AG20443 (cell line): ENCODE data around the gene MISP.

Experiments used
- DNase-seq: peaks from one replicate; pipeline ENCODE4 v3.0.0; 2012; ENCODE audit warnings: low spot score, mixed read lengths

The MISP gene

DNA sequence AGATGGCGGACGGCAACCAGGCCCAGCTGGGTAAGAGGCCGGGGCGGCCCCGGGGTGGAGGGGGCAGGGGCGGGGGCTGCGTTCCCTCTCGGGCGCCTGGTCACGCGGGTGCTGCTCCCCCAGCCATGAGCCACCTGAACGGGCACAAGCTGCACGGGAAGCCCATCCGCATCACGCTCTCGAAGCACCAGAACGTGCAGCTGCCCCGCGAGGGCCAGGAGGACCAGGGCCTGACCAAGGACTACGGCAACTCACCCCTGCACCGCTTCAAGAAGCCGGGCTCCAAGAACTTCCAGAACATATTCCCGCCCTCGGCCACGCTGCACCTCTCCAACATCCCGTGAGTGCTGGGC, 57.5 kb downstream of the MISP start:
- DNase-seq: no peak

DNA sequence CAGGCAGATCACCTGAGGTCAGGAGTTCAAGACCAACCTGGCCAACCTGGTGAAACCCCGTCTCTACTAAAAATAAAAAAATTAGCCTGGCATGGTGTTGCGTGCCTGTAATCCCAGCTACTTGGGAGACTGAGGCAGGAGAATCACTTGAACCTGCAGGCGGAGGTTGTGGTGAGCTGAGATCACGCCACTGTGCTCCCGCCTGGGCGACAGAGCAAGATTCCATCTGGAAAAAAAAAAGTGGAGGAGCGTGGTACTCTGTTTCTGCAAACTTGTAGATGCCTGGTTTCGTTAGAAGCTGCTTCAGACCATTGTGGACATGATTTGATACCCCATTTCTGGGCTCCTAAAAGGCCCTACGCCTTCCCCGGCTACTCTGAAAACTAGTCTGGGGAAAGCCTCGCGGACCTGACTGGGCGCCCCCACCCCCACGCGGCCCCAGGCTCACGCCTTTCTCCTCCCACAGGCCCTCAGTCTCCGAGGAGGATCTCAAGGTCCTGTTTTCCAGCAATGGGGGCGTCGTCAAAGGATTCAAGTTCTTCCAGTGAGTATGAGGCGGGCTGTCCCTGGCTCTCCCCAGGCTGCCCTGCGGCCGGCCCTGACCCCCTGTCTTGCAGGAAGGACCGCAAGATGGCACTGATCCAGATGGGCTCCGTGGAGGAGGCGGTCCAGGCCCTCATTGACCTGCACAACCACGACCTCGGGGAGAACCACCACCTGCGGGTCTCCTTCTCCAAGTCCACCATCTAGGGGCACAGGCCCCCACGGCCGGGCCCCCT, 59.4 kb downstream of the MISP start:
- no peak for DNase-seq

DNA sequence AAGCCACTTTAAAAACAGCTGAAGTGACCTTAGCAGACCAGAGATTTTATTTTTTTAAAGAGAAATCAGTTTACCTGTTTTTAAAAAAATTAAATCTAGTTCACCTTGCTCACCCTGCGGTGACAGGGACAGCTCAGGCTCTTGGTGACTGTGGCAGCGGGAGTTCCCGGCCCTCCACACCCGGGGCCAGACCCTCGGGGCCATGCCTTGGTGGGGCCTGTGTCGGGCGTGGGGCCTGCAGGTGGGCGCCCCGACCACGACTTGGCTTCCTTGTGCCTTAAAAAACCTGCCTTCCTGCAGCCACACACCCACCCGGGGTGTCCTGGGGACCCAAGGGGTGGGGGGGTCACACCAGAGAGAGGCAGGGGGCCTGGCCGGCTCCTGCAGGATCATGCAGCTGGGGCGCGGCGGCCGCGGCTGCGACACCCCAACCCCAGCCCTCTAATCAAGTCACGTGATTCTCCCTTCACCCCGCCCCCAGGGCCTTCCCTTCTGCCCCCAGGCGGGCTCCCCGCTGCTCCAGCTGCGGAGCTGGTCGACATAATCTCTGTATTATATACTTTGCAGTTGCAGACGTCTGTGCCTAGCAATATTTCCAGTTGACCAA, 60.1 kb downstream of the MISP start:
- DNase-seq: no peak

DNA sequence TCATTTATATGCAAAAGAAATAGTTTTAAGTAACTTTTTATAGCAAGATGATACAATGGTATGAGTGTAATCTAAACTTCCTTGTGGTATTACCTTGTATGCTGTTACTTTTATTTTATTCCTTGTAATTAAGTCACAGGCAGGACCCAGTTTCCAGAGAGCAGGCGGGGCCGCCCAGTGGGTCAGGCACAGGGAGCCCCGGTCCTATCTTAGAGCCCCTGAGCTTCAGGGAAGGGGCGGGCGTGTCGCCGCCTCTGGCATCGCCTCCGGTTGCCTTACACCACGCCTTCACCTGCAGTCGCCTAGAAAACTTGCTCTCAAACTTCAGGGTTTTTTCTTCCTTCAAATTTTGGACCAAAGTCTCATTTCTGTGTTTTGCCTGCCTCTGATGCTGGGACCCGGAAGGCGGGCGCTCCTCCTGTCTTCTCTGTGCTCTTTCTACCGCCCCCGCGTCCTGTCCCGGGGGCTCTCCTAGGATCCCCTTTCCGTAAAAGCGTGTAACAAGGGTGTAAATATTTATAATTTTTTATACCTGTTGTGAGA, 60.7 kb downstream of the MISP start:
- DNase-seq: no peak

DNA sequence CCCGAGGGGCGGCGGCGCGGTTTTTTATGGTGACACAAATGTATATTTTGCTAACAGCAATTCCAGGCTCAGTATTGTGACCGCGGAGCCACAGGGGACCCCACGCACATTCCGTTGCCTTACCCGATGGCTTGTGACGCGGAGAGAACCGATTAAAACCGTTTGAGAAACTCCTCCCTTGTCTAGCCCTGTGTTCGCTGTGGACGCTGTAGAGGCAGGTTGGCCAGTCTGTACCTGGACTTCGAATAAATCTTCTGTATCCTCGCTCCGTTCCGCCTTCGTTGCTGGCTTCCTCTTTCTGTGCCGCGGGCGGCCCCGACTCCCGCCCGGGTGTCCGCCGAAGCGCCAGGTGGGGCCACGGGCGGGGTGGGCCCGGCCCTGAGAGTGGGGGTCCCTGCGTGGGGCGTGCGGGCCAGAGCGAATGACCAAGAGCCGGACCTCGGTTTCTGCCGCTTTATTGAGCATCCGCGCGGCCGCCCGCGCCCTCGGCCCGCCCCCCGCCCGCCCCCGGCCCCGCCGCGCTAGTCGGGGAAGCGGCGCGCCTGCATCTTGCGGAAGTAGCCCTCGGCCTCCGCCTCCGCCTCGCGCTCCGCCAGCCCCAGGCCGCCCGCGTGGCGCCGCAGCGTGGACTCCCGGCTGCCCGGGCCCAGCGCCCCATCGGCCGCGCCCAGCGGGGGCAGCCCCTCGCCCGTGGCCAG, 61.3 kb downstream of the MISP start:
- no peak for DNase-seq

GRCh38 chr19:812747-813218, 61.9 kb downstream of the MISP start:
- no peak for DNase-seq

- DNase-seq: no peak
These were observed 62.6 kb downstream of the MISP start for GRCh38 chr19:813219-814151.
